ENCODE measurements around the gene SBF2. TPM values are rescaled to one million over a fixed set of nuclear protein-coding genes. Genes with fewer than 3 reads are reported as not detected.

SBF2 gene
- polyA plus RNA-seq, 4 donors = 10.0 to 50.5 (median 15.1) TPM

DNA sequence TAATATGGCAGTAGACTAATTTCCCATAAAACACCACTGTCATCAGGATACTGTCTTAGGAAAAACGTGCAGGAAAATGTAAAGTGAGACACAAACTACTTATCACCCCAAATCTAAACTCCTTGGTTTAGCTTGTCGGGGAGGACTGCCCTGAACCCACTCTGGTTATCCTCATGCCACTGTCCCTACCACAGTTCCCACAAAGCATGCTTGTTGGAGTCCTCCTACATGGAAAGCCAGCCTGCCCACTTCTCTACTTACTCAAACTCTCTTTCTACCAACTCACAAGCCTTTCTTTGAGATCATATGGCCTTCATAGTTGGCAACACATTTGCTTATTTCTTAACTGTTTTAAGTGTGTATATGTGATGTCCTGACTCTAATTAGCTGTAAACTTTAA lies 451.1 kb downstream of the SBF2 start:
- DNase-seq (no peak), FAIRE-seq (no peak)
- Histone ChIP-seq H3K9me3 (ENCODE audit: control insufficient read depth in 2 of 2, insufficient read depth in 1 of 2, low read depth in 1 of 2, low read length in 1 of 2) (no peaks in the 10 kb centered on the region), H3K36me3 (ENCODE audit: control insufficient read depth in 3 of 3, insufficient read depth in 2 of 3, low read depth in 1 of 3, low read length in 3 of 3) (peaks cover 4% of the 10 kb centered on the region in 3 donors), H3K4me1 (ENCODE audit: control insufficient read depth in 3 of 3, insufficient read depth in 2 of 3, low read depth in 1 of 3, low read length in 2 of 3) (no peaks in the 10 kb centered on the region), H3K27ac (ENCODE audit: low read depth in 1 of 3, low read length in 2 of 3) (no peak overlapping the region), H3K27me3 (ENCODE audit: control insufficient read depth in 3 of 3, insufficient read depth in 3 of 3, low read length in 3 of 3) (no peaks in the 10 kb centered on the region), H3K4me3 (ENCODE audit: low read depth in 1 of 3, low read length in 3 of 3) (no peak overlapping the region)
- 78 to 80% (median 80%) methylated on average over 2 of the region's 2 CpGs for WGBS, 3 donors

DNA sequence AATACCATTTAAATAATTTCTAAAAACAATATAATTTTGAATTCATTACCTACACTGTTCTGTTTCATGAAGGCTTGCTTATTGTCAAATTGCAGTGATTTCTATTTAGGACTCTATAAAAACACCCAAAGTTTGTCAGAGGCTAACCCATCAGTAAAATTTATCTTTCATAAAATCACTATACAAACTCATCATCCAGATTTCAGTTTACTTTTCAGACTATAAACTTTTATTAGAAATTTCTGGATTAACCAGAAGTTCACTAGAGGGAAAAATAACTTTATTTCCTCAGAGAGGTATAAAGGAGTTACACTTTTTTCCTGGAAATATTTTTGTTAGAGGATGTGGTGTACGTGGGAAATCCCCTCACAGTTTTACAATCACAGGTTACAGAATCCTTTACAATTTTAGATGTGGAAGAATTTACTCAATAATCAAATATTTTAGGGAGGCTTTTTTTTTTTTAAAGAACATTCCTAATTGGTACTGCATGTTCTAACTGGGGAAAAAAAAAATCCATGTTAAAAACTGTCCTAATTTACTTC lies 453.5 kb downstream of the SBF2 start:
- WGBS, 3 donors = 65 to 82% (median 82%) methylated on average over 1 of the region's 1 CpG
- peaks cover 1 to 4% (median 4%) of the 10 kb centered on the region in 3 donors for H3K36me3 ChIP-seq (ENCODE audit: control insufficient read depth in 3 of 3, insufficient read depth in 2 of 3, low read depth in 1 of 3, low read length in 3 of 3)
- H3K4me3 ChIP-seq (ENCODE audit: low read depth in 1 of 3, low read length in 3 of 3) = no peak overlapping the region
- H3K4me1 ChIP-seq (ENCODE audit: control insufficient read depth in 3 of 3, insufficient read depth in 2 of 3, low read depth in 1 of 3, low read length in 2 of 3) = no peaks in the 10 kb centered on the region
- no peak for DNase-seq
- H3K9me3 ChIP-seq (ENCODE audit: control insufficient read depth in 2 of 2, insufficient read depth in 1 of 2, low read depth in 1 of 2, low read length in 1 of 2) = no peaks in the 10 kb centered on the region
- H3K27ac ChIP-seq (ENCODE audit: low read depth in 1 of 3, low read length in 2 of 3) = no peak overlapping the region
- H3K27me3 ChIP-seq (ENCODE audit: control insufficient read depth in 3 of 3, insufficient read depth in 3 of 3, low read length in 3 of 3) = no peaks in the 10 kb centered on the region
- FAIRE-seq = no peak

DNA sequence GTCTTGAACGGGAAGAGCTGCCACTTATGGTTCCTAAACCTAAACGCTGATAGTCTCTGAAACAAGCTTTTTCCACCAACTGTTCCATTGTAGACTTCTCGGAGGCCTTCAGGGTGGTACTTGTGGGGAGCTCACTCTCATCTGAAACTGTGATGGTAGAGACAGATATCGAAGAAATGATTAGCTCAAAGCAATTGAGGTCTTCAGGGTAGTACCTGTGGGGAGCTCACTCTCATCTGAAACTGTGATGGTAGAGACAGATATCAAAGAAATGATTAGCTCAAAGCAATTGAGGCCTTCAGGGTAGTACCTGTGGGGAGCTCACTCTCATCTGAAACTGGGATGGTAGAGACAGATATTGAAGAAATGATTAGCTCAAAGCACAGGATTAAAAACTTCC lies 454.5 kb downstream of the SBF2 start:
- Histone ChIP-seq H3K36me3 (ENCODE audit: control insufficient read depth in 3 of 3, insufficient read depth in 2 of 3, low read depth in 1 of 3, low read length in 3 of 3) (peaks cover 1 to 7% (median 4%) of the 10 kb centered on the region in 3 donors), H3K4me3 (ENCODE audit: low read depth in 1 of 3, low read length in 3 of 3) (no peak overlapping the region), H3K27ac (ENCODE audit: low read depth in 1 of 3, low read length in 2 of 3) (no peak overlapping the region), H3K9me3 (ENCODE audit: control insufficient read depth in 2 of 2, insufficient read depth in 1 of 2, low read depth in 1 of 2, low read length in 1 of 2) (no peaks in the 10 kb centered on the region), H3K4me1 (ENCODE audit: control insufficient read depth in 3 of 3, insufficient read depth in 2 of 3, low read depth in 1 of 3, low read length in 2 of 3) (no peaks in the 10 kb centered on the region), H3K27me3 (ENCODE audit: control insufficient read depth in 3 of 3, insufficient read depth in 3 of 3, low read length in 3 of 3) (no peaks in the 10 kb centered on the region)
- WGBS, 3 donors = 81 to 92% (median 89%) methylated on average over 4 of the region's 4 CpGs
- DNase-seq = no peak
- FAIRE-seq = no peak

DNA sequence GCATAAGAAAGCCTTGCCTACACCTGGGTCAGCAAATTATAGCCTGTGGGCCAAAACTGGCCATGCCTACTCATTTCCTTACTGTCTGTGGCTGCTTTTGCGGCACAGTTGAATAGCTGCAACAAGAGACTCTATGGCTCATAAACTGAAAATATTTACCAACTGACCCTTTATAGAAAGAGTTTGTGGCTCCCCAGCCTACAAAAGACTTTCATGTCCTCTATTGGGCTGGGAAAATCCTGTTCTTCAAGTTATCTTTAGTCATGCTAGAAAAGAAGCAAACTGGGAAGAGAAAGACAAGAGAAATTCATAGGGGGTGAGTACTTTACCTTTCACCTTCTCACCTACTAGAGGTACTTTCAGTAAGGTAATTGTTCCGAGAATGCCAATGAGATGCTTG lies 455.1 kb downstream of the SBF2 start:
- Histone ChIP-seq H3K9me3 (ENCODE audit: control insufficient read depth in 2 of 2, insufficient read depth in 1 of 2, low read depth in 1 of 2, low read length in 1 of 2) (no peaks in the 10 kb centered on the region), H3K27me3 (ENCODE audit: control insufficient read depth in 3 of 3, insufficient read depth in 3 of 3, low read length in 3 of 3) (no peaks in the 10 kb centered on the region), H3K4me1 (ENCODE audit: control insufficient read depth in 3 of 3, insufficient read depth in 2 of 3, low read depth in 1 of 3, low read length in 2 of 3) (no peaks in the 10 kb centered on the region), H3K36me3 (ENCODE audit: control insufficient read depth in 3 of 3, insufficient read depth in 2 of 3, low read depth in 1 of 3, low read length in 3 of 3) (peaks cover 0 to 7% (median 4%) of the 10 kb centered on the region in 3 donors), H3K27ac (ENCODE audit: low read depth in 1 of 3, low read length in 2 of 3) (no peak overlapping the region), H3K4me3 (ENCODE audit: low read depth in 1 of 3, low read length in 3 of 3) (no peak overlapping the region)
- no peak for FAIRE-seq
- no peak for DNase-seq
- 86 to 94% (median 93%) methylated on average over 2 of the region's 2 CpGs for WGBS, 3 donors

DNA sequence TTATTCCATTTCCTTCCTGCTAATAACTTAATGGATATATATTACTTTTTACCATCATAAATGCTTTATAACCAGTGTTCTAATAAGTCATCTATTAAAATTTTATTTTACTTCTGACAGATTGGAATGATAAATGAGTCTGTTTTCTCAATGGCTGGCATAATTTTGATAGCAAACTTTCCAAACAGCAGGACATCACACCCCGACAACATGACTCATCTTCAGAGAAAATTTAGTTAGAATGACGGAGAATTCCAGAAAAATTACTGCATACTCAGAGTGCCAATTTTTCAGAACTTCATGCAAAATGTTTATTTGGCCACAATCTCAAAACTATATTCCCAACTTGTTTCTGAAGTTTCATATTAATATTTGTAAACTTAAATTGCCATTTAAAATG lies 455.8 kb downstream of the SBF2 start:
- Histone ChIP-seq H3K4me1 (ENCODE audit: control insufficient read depth in 3 of 3, insufficient read depth in 2 of 3, low read depth in 1 of 3, low read length in 2 of 3) (no peaks in the 10 kb centered on the region), H3K9me3 (ENCODE audit: control insufficient read depth in 2 of 2, insufficient read depth in 1 of 2, low read depth in 1 of 2, low read length in 1 of 2) (no peaks in the 10 kb centered on the region), H3K4me3 (ENCODE audit: low read depth in 1 of 3, low read length in 3 of 3) (no peak overlapping the region), H3K36me3 (ENCODE audit: control insufficient read depth in 3 of 3, insufficient read depth in 2 of 3, low read depth in 1 of 3, low read length in 3 of 3) (peaks cover 0 to 7% (median 4%) of the 10 kb centered on the region in 3 donors), H3K27me3 (ENCODE audit: control insufficient read depth in 3 of 3, insufficient read depth in 3 of 3, low read length in 3 of 3) (no peaks in the 10 kb centered on the region), H3K27ac (ENCODE audit: low read depth in 1 of 3, low read length in 2 of 3) (no peak overlapping the region)
- DNase-seq (no peak), FAIRE-seq (no peak)
- 21 to 60% (median 53%) methylated on average over 2 of the region's 2 CpGs for WGBS, 3 donors

DNA sequence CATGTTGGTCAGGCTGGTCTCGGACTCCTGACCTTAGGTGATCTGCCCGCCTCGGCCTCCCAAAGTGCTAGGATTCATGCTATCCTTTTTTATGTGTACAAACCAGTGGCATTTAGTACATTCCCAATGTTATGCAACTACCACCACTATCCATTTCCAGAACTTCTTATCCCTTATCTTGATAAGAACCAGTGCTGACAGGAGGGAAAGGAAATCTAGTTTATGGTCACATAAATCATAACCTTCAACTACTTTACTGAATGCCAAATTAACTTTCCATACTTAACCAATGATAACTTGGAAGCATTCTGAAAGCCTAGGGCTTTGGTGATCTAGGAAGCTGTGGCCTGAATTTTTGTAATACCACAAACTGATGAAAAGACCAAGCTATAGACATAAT lies 459.7 kb downstream of the SBF2 start:
- FAIRE-seq (no peak), DNase-seq (no peak)
- Histone ChIP-seq H3K9me3 (ENCODE audit: control insufficient read depth in 2 of 2, insufficient read depth in 1 of 2, low read depth in 1 of 2, low read length in 1 of 2) (no peaks in the 10 kb centered on the region), H3K4me1 (ENCODE audit: control insufficient read depth in 3 of 3, insufficient read depth in 2 of 3, low read depth in 1 of 3, low read length in 2 of 3) (no peaks in the 10 kb centered on the region), H3K27me3 (ENCODE audit: control insufficient read depth in 3 of 3, insufficient read depth in 3 of 3, low read length in 3 of 3) (no peaks in the 10 kb centered on the region), H3K27ac (ENCODE audit: low read depth in 1 of 3, low read length in 2 of 3) (no peak overlapping the region), H3K36me3 (ENCODE audit: control insufficient read depth in 3 of 3, insufficient read depth in 2 of 3, low read depth in 1 of 3, low read length in 3 of 3) (peaks cover 0 to 6% (median 5%) of the 10 kb centered on the region in 3 donors), H3K4me3 (ENCODE audit: low read depth in 1 of 3, low read length in 3 of 3) (no peak overlapping the region)
- WGBS, 3 donors = 94 to 98% (median 98%) methylated on average over 3 of the region's 3 CpGs

DNA sequence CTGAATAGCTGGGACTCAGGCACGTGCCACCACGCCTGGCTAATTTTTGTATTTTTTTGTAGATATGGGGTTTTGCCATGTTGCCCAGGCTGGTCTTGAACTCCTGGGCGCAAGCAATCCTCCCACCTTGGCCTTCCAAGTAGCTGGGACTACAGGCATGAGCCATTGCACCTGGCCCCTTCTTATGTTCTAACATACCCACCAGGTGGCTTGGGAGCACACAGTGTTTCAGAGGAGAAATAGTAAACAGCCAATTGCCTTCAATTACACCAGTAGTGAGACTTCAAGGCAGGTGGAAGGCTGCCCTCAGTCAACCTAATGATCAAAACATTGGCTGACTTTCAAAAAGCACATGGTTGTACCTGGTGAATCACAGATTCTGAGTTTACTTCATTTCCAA lies 462.9 kb downstream of the SBF2 start:
- FAIRE-seq = no peak
- H3K4me3 ChIP-seq (ENCODE audit: low read depth in 1 of 3, low read length in 3 of 3) = no peak overlapping the region

DNA sequence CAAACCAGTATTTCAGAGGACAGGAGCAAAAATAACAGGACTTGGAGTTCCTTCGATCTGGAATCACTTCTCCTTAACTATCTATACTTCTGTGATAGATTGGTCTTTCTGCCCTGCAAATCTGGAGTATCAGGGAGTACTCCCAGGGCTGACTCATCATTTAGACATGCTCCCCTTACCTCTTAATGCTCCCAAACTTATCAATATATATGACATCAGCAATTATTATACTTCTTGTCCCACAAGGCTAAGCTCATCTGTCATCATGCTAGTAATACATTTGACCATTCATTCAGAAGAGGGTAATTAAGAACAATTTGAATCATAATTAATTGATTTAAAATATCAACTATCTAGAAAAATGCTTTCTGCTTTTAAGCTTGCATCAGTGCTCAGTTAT lies 466.3 kb downstream of the SBF2 start:
- no peak for FAIRE-seq
- peaks cover 0 to 5% (median 0%) of the 10 kb centered on the region in 3 donors for H3K4me1 ChIP-seq (ENCODE audit: control insufficient read depth in 3 of 3, insufficient read depth in 2 of 3, low read depth in 1 of 3, low read length in 2 of 3)
- H3K27me3 ChIP-seq (ENCODE audit: control insufficient read depth in 3 of 3, insufficient read depth in 3 of 3, low read length in 3 of 3) = no peaks in the 10 kb centered on the region
- DNase-seq = no peak
- 83 to 93% (median 85%) methylated on average over 1 of the region's 1 CpG for WGBS, 3 donors
- H3K9me3 ChIP-seq (ENCODE audit: control insufficient read depth in 2 of 2, insufficient read depth in 1 of 2, low read depth in 1 of 2, low read length in 1 of 2) = no peaks in the 10 kb centered on the region
- H3K4me3 ChIP-seq (ENCODE audit: low read depth in 1 of 3, low read length in 3 of 3) = no peak overlapping the region
- H3K27ac ChIP-seq (ENCODE audit: low read depth in 1 of 3, low read length in 2 of 3) = no peak overlapping the region
- H3K36me3 ChIP-seq (ENCODE audit: control insufficient read depth in 3 of 3, insufficient read depth in 2 of 3, low read depth in 1 of 3, low read length in 3 of 3) = peaks cover 0 to 2% (median 2%) of the 10 kb centered on the region in 3 donors

More for the DNA sequence above, 462.9 kb downstream of the SBF2 start:
- Histone ChIP-seq H3K4me1 (ENCODE audit: control insufficient read depth in 3 of 3, insufficient read depth in 2 of 3, low read depth in 1 of 3, low read length in 2 of 3) (peaks cover 0 to 2% (median 0%) of the 10 kb centered on the region in 3 donors), H3K27me3 (ENCODE audit: control insufficient read depth in 3 of 3, insufficient read depth in 3 of 3, low read length in 3 of 3) (no peaks in the 10 kb centered on the region), H3K36me3 (ENCODE audit: control insufficient read depth in 3 of 3, insufficient read depth in 2 of 3, low read depth in 1 of 3, low read length in 3 of 3) (peaks cover 0 to 6% (median 2%) of the 10 kb centered on the region in 3 donors), H3K9me3 (ENCODE audit: control insufficient read depth in 2 of 2, insufficient read depth in 1 of 2, low read depth in 1 of 2, low read length in 1 of 2) (no peaks in the 10 kb centered on the region), H3K27ac (ENCODE audit: low read depth in 1 of 3, low read length in 2 of 3) (no peak overlapping the region)
- no peak for DNase-seq
- 75 to 94% (median 85%) methylated on average over 3 of the region's 3 CpGs for WGBS, 3 donors

DNA sequence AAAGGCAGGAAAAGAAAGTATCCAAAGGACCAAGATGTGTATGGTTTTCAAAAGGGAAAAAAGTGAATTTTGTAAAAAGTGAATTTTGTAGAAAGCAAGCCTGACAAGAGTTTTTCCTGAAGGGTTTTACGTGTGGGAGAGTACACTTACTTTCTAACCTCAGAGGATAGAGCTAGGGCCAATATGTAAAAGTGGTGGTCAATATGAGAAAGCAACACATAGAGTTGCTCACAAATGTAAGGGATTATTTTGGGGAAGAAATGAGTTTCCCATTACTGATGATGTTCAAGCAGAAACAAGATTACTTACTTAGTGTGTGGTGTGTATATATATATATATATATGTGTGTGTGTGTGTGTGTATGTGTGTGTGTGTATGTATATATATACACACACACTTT lies 467.6 kb downstream of the SBF2 start:
- 81 to 91% (median 81%) methylated on average over 1 of the region's 1 CpG for WGBS, 3 donors
- FAIRE-seq = no peak
- Histone ChIP-seq H3K4me3 (ENCODE audit: low read depth in 1 of 3, low read length in 3 of 3) (no peak overlapping the region), H3K9me3 (ENCODE audit: control insufficient read depth in 2 of 2, insufficient read depth in 1 of 2, low read depth in 1 of 2, low read length in 1 of 2) (no peaks in the 10 kb centered on the region), H3K27me3 (ENCODE audit: control insufficient read depth in 3 of 3, insufficient read depth in 3 of 3, low read length in 3 of 3) (no peaks in the 10 kb centered on the region), H3K4me1 (ENCODE audit: control insufficient read depth in 3 of 3, insufficient read depth in 2 of 3, low read depth in 1 of 3, low read length in 2 of 3) (peaks cover 0 to 5% (median 0%) of the 10 kb centered on the region in 3 donors), H3K36me3 (ENCODE audit: control insufficient read depth in 3 of 3, insufficient read depth in 2 of 3, low read depth in 1 of 3, low read length in 3 of 3) (peaks cover 0 to 2% (median 0%) of the 10 kb centered on the region in 3 donors), H3K27ac (ENCODE audit: low read depth in 1 of 3, low read length in 2 of 3) (no peak overlapping the region)
- DNase-seq = no peak

All from small intestine (tissue), 7 donors.